ENCODE data around the gene KIF1B. TPM values are rescaled to one million over a fixed set of nuclear protein-coding genes. Genes with fewer than 3 reads are reported as not detected.

KIF1B gene
- total RNA-seq, 1 experiment from 2014 or later: 69.5 TPM

- no peak for DNase-seq (ENCODE audit: low spot score)
- Histone ChIP-seq H3K27me3 (replicated peaks; ENCODE audit: insufficient read depth, low read depth, low read length, poor library complexity) (no peaks in the 10 kb centered on the region), H3K36me3 (ENCODE audit: insufficient read depth, low read length, poor library complexity, severe bottlenecking) (no peaks in the 10 kb centered on the region), H3K27ac (ENCODE audit: low read depth, low read length, poor library complexity, severe bottlenecking) (peak overlapping the region; percentile 90), H3K4me3 (ENCODE audit: low read depth, low read length, poor library complexity, severe bottlenecking) (peak overlapping the region; percentile 90), H3K4me1 (ENCODE audit: insufficient read depth, low read length, poor library complexity, severe bottlenecking) (peaks cover 5% of the 10 kb centered on the region), H3K9me3 (ENCODE audit: low read depth, low read length, poor library complexity, severe bottlenecking) (no peaks in the 10 kb centered on the region)
- intact Hi-C loops (cut with micrococcal nuclease; ENCODE audit: unreplicated experiment): loop anchor here (1.0 to 10.0 kb wide), 5 partner anchors 42 to 805 kb away; partner anchors contain the start of genes DFFA and PEX14
- POLR2A ChIA-PET (ENCODE audit: low non-redundant PET): interaction anchor here (0.7 kb wide), 1 partner anchor 345 kb away, joined by 9 read pairs; no protein-coding TSS in a partner anchor
- no TSS peak for BruUV-seq (replicated peaks)
- TF ChIP-seq, protein P1, sequence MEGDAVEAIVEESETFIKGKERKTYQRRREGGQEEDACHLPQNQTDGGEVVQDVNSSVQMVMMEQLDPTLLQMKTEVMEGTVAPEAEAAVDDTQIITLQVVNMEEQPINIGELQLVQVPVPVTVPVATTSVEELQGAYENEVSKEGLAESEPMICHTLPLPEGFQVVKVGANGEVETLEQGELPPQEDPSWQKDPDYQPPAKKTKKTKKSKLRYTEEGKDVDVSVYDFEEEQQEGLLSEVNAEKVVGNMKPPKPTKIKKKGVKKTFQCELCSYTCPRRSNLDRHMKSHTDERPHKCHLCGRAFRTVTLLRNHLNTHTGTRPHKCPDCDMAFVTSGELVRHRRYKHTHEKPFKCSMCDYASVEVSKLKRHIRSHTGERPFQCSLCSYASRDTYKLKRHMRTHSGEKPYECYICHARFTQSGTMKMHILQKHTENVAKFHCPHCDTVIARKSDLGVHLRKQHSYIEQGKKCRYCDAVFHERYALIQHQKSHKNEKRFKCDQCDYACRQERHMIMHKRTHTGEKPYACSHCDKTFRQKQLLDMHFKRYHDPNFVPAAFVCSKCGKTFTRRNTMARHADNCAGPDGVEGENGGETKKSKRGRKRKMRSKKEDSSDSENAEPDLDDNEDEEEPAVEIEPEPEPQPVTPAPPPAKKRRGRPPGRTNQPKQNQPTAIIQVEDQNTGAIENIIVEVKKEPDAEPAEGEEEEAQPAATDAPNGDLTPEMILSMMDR (conservative IDR thresholded peaks at IDR 0.05; ENCODE audit: low read depth, low read length): no peak
- TF ChIP-seq EZH2 (IDR thresholded peaks at IDR 0.05; ENCODE audit: borderline replicate concordance, low read depth, low read length, poor library complexity, severe bottlenecking): no peak
- CTCF ChIA-PET: interaction anchor here (0.5 to 2.5 kb wide), 4 partner anchors 12 to 64 kb away, joined by 3 to 24 read pairs (median 8); no protein-coding TSS in a partner anchor
These were observed 219.5 kb downstream of the KIF1B start for GRCh38 chr1:10429868-10430215.

GRCh38 chr1:10430216-10431069 is 220.1 kb downstream of the KIF1B start, which contains the start of gene CENPS:
Gene CENPS, plus strand, starts transcription at chr1:10430433. Its CDS starts 85 bp downstream, at chr1:10430518.
- intact Hi-C loops (cut with micrococcal nuclease; ENCODE audit: unreplicated experiment): loop anchor here (1.0 to 5.0 kb wide), 2 partner anchors 42 to 64 kb away; partner anchors contain the start of genes DFFA and PEX14
- TSS peak; percentile 79 for BruUV-seq (replicated peaks)

More at GRCh38 chr1:10430216-10431069, 220.1 kb downstream of the KIF1B start, which contains the start of gene CENPS:
- ChIA-PET CTCF (interaction anchor here (0.6 to 2.5 kb wide), 7 partner anchors 21 to 216 kb away, joined by 3 to 24 read pairs (median 3); no protein-coding TSS in a partner anchor), POLR2A (ENCODE audit: low non-redundant PET) (interaction anchor here (0.7 kb wide), 1 partner anchor 346 kb away, joined by 9 read pairs; no protein-coding TSS in a partner anchor)
- Histone ChIP-seq H3K9me3 (ENCODE audit: low read depth, low read length, poor library complexity, severe bottlenecking) (no peaks in the 10 kb centered on the region), H3K4me3 (ENCODE audit: low read depth, low read length, poor library complexity, severe bottlenecking) (peak within 1 kb of the TSS; percentile 90), H3K27me3 (replicated peaks; ENCODE audit: insufficient read depth, low read depth, low read length, poor library complexity) (no peaks in the 10 kb centered on the region), H3K27ac (ENCODE audit: low read depth, low read length, poor library complexity, severe bottlenecking) (peak within 1 kb of the TSS; percentile 90), H3K4me1 (ENCODE audit: insufficient read depth, low read length, poor library complexity, severe bottlenecking) (peaks cover 5% of the 10 kb centered on the region), H3K36me3 (ENCODE audit: insufficient read depth, low read length, poor library complexity, severe bottlenecking) (no peaks in the 10 kb centered on the region)
- no peak for TF ChIP-seq EZH2 (IDR thresholded peaks at IDR 0.05; ENCODE audit: borderline replicate concordance, low read depth, low read length, poor library complexity, severe bottlenecking)
- TF ChIP-seq, protein P1 (conservative IDR thresholded peaks at IDR 0.05; ENCODE audit: low read depth, low read length): peak; percentile 83
- peak; percentile 96 for DNase-seq (ENCODE audit: low spot score)

Small RNAs within 50 kb of the gene (microRNA-seq; reads per million reads assigned to microRNA genes)
- not detected for gene MIR1273D

Other genes starting within 250 kb of the KIF1B start
- 1.6 TPM in 1 of 2 replicates, not detected in the other for gene RBP7, start 213.3 kb upstream of the KIF1B start, total RNA-seq (2021)
- gene UBE4B, start 177.6 kb upstream of the KIF1B start, total RNA-seq (2021): 58.0 and 59.4 TPM in 2 replicates
- gene PGD, start 188.5 kb downstream of the KIF1B start, total RNA-seq (2021): 423 and 451 TPM in 2 replicates
- 37.7 and 42.2 TPM in 2 replicates for gene CENPS, start 219.9 kb downstream of the KIF1B start, total RNA-seq (2021)
- 1.4 and 2.0 TPM in 2 replicates for gene CORT, start 239.5 kb downstream of the KIF1B start, total RNA-seq (2021)